Gastrocnemius medialis (tissue), 4 donors: ENCODE results near the gene CELF3.

Experiments used
- POLR2A ChIP-seq, 2 donors: fragments of 450-650 bp; IDR thresholded peaks; one replicate each; pipeline ENCODE4 v1.6.1; 2017; ENCODE audit warnings: antibody characterized with exemption in 2 of 2, mild to moderate bottlenecking in 2 of 2, moderate library complexity in 2 of 2
- TF ChIP-seq, protein P1 (sequence below), 5 experiments: fragments of 450-650 bp in 3 of 5; fragments of 200-600 bp in 2 of 5; sonication (generic) in 2 of 5; IDR thresholded peaks in 4 of 5; conservative IDR thresholded peaks in 1 of 5; 1 replicate in 4 of 5; 2 replicates in 1 of 5; pipeline ENCODE4 v1.5.1; 2016 to 2019; ENCODE audit warnings: antibody characterized with exemption in 5 of 5, mild to moderate bottlenecking in 3 of 5, moderate library complexity in 3 of 5

GRCh38 chr1:151705146-151705545 is 11.5 kb downstream of the CELF3 start:
- TF ChIP-seq, protein P1, sequence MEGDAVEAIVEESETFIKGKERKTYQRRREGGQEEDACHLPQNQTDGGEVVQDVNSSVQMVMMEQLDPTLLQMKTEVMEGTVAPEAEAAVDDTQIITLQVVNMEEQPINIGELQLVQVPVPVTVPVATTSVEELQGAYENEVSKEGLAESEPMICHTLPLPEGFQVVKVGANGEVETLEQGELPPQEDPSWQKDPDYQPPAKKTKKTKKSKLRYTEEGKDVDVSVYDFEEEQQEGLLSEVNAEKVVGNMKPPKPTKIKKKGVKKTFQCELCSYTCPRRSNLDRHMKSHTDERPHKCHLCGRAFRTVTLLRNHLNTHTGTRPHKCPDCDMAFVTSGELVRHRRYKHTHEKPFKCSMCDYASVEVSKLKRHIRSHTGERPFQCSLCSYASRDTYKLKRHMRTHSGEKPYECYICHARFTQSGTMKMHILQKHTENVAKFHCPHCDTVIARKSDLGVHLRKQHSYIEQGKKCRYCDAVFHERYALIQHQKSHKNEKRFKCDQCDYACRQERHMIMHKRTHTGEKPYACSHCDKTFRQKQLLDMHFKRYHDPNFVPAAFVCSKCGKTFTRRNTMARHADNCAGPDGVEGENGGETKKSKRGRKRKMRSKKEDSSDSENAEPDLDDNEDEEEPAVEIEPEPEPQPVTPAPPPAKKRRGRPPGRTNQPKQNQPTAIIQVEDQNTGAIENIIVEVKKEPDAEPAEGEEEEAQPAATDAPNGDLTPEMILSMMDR (IDR thresholded peaks at IDR 0.05 in 4 of 5, conservative IDR thresholded peaks at IDR 0.05 in 1 of 5) = no peak
- no peak for TF ChIP-seq POLR2A (IDR thresholded peaks at IDR 0.05)
